ENCODE results near the gene SULT4A1. TPM values are rescaled to one million over a fixed set of nuclear protein-coding genes. Genes with fewer than 3 reads are reported as not detected.

Gene SULT4A1
- total and polyA plus RNA-seq, 10 of the 15 experiments (the other 5 are each of a cell fraction or from before 2014, with no cell fraction given) = not detected

DNA sequence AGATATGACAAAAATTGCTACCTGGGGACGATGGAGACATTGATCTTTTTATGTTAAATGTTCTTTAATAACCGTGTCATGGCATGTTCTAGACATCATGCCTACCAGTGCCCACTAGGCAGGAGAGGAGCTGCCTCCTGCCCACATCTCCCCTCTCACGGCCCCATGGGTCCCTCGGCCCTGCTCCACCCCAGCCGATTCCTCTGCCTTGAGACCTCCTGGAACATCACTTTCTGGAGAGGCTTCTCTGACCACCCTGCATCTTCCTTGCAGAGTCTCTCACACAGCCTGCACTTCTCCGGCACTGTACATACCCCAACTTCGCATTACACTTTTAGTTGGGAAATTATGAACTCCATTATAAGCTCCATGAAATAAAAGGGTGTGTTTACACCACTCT, 67.0 kb downstream of the SULT4A1 start:
- BruUV-seq (replicated peaks) = no TSS peak
- H3K4me2 ChIP-seq (ENCODE audit: control insufficient read depth, insufficient read depth) = no peak overlapping the region
- intact Hi-C loops (cut with micrococcal nuclease; ENCODE audit: unreplicated experiment) (no loop called here), in situ Hi-C loops (cut with MboI) (no loop called here)
- RAD21 ChIA-PET (ENCODE audit: unreplicated experiment) = no interaction called here
- DNase-seq (ENCODE audit: low read depth, low spot score) (no peak), ATAC-seq (no peak), FAIRE-seq (no peak)
- CTCF ChIA-PET = interaction anchor here (1.6 to 1.8 kb wide), 2 partner anchors 32 to 45 kb away, joined by 5 to 12 read pairs; no protein-coding TSS in a partner anchor
- H3K9me3 ChIP-seq (replicated peaks; ENCODE audit: control insufficient read depth, insufficient read depth, low read length) = no peaks in the 10 kb centered on the region; the same call in 2 of the 3 replicates
- no peak overlapping the region for H2AFZ ChIP-seq (ENCODE audit: control insufficient read depth, low read depth, low read length)
- H3K9ac ChIP-seq (ENCODE audit: control insufficient read depth, insufficient read depth, low read length) = no peak overlapping the region
- H3K4me3 ChIP-seq = no peak overlapping the region
- WGBS (ENCODE audit: insufficient coverage, insufficient replicate concordance, low lambda C conversion rate, missing lambda C conversion rate) = 15% methylated on average over 7 of the region's 7 CpGs
- no peaks in the 10 kb centered on the region for H4K20me1 ChIP-seq (ENCODE audit: control insufficient read depth, insufficient read depth)
- no peak overlapping the region for H3K27ac ChIP-seq (ENCODE audit: control insufficient read depth, insufficient read depth)
- POLR2A ChIA-PET = interaction anchor here (1.4 kb wide), 1 partner anchor 44 kb away, joined by 3 read pairs; no protein-coding TSS in a partner anchor
- H3K36me3 ChIP-seq (ENCODE audit: control insufficient read depth in 2 of 2, insufficient read depth in 2 of 2, low read length in 1 of 2) = no peaks in the 10 kb centered on the region
- no peaks in the 10 kb centered on the region for H3K27me3 ChIP-seq (replicated peaks in 1 of 2; ENCODE audit: control insufficient read depth in 2 of 2, insufficient read depth in 2 of 2, low read length in 1 of 2)
- TF ChIP-seq NR2F1 (conservative IDR thresholded peaks at IDR 0.05) (no peak), CEBPB (IDR thresholded peaks at IDR 0.05; ENCODE audit: borderline replicate concordance in 1 of 2, low read depth in 2 of 2, low read length in 2 of 2) (no peak), BACH1 (IDR thresholded peaks at IDR 0.05; ENCODE audit: borderline replicate concordance) (no peak), RELA (IDR thresholded peaks at IDR 0.05; ENCODE audit: borderline replicate concordance, partially characterized antibody) (no peak), NR2C2 (IDR thresholded peaks at IDR 0.05; ENCODE audit: borderline replicate concordance, control insufficient read depth, insufficient read length, low read depth) (no peak), HDGF (IDR thresholded peaks at IDR 0.05) (no peak), ATF7 (IDR thresholded peaks at IDR 0.05; ENCODE audit: low read depth) (no peak), CBFB (IDR thresholded peaks at IDR 0.05; ENCODE audit: low read depth) (no peak)
- TF ChIP-seq, protein P1, sequence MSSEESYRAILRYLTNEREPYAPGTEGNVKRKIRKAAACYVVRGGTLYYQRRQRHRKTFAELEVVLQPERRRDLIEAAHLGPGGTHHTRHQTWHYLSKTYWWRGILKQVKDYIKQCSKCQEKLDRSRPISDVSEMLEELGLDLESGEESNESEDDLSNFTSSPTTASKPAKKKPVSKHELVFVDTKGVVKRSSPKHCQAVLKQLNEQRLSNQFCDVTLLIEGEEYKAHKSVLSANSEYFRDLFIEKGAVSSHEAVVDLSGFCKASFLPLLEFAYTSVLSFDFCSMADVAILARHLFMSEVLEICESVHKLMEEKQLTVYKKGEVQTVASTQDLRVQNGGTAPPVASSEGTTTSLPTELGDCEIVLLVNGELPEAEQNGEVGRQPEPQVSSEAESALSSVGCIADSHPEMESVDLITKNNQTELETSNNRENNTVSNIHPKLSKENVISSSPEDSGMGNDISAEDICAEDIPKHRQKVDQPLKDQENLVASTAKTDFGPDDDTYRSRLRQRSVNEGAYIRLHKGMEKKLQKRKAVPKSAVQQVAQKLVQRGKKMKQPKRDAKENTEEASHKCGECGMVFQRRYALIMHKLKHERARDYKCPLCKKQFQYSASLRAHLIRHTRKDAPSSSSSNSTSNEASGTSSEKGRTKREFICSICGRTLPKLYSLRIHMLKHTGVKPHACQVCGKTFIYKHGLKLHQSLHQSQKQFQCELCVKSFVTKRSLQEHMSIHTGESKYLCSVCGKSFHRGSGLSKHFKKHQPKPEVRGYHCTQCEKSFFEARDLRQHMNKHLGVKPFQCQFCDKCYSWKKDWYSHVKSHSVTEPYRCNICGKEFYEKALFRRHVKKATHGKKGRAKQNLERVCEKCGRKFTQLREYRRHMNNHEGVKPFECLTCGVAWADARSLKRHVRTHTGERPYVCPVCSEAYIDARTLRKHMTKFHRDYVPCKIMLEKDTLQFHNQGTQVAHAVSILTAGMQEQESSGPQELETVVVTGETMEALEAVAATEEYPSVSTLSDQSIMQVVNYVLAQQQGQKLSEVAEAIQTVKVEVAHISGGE (CRISPR knock-in tag; IDR thresholded peaks at IDR 0.05) = no peak
- TF ChIP-seq, protein P2, sequence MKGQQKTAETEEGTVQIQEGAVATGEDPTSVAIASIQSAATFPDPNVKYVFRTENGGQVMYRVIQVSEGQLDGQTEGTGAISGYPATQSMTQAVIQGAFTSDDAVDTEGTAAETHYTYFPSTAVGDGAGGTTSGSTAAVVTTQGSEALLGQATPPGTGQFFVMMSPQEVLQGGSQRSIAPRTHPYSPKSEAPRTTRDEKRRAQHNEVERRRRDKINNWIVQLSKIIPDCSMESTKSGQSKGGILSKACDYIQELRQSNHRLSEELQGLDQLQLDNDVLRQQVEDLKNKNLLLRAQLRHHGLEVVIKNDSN (IDR thresholded peaks at IDR 0.05; ENCODE audit: borderline replicate concordance, extremely low read length, insufficient read depth, low read depth, low read length) = no peak
- H3K79me2 ChIP-seq (ENCODE audit: control insufficient read depth, insufficient read depth, low read length) = no peaks in the 10 kb centered on the region
- peaks cover 13% of the 10 kb centered on the region for H3K4me1 ChIP-seq (ENCODE audit: control insufficient read depth, insufficient read depth, low read length)
- SMC1A ChIA-PET (ENCODE audit: uncharacterized antibody, unreplicated experiment) = interaction anchor here (1.3 kb wide), 1 partner anchor 10 kb away, joined by 4 read pairs; no protein-coding TSS in a partner anchor

Data from GM12878 (cell line).